Ovary (tissue), 3 donors: ENCODE data around the gene CD207.

Source experiments
- CTCF ChIP-seq, 3 donors: fragments of 450-650 bp in 2 of 3; fragments of 200-600 bp in 1 of 3; IDR thresholded peaks; one replicate each; pipeline versions ENCODE4 v1.5.1 to v1.8.0; 2016 to 2022; ENCODE audit warnings: antibody characterized with exemption in 3 of 3, mild to moderate bottlenecking in 1 of 3
- POLR2A ChIP-seq: fragments of 450-650 bp; IDR thresholded peaks from one replicate; pipeline ENCODE4 v1.6.1; 2017; ENCODE audit warnings: antibody characterized with exemption, mild to moderate bottlenecking, moderate library complexity
- donor health status: DM: no; HTN: no; CAD: no.

- TF ChIP-seq POLR2A (no peak), CTCF (IDR thresholded peaks at IDR 0.05) (no peak)
Observed at GRCh38 chr2:70816726-70817125, 18.9 kb downstream of the CD207 start.
